GM23248 (cell line): Measurements from ENCODE around the gene GNB5. TPM values are rescaled to one million over a fixed set of nuclear protein-coding genes. Genes with fewer than 3 reads are reported as not detected.
A peak's percentile ranks its signal among the peaks of the same experiment; 100 is the strongest.

Experiments
- DNase-seq: peaks from one replicate; pipeline ENCODE4 v3.0.0-alpha.2; 2015
- H2AFZ ChIP-seq: fragments of 200-600 bp; sonication (generic); 2 replicates; pipeline ENCODE4 v1.6.1; 2016; ENCODE audit warnings: antibody characterized with exemption
- H3F3A ChIP-seq: fragments of 200-600 bp; sonication (generic); 2 replicates; pipeline ENCODE4 v1.6.1; 2016; ENCODE audit warnings: mild to moderate bottlenecking, antibody characterized with exemption, mixed run types; ENCODE audit not compliant: insufficient read depth
- H3K27ac ChIP-seq: fragments of 200-600 bp; sonication (generic); 2 replicates; pipeline ENCODE4 v1.5.1; 2016; ENCODE audit warnings: mild to moderate bottlenecking
- H3K27me3 ChIP-seq: fragments of 200-600 bp; sonication (generic); replicated peaks from 2 replicates; pipeline ENCODE4 v1.6.1; 2016; ENCODE audit warnings: mild to moderate bottlenecking; ENCODE audit not compliant: insufficient read depth
- H3K36me3 ChIP-seq: fragments of 200-600 bp; sonication (generic); 2 replicates; pipeline ENCODE4 v1.6.1; 2016; ENCODE audit warnings: low read depth, mild to moderate bottlenecking
- H3K4me1 ChIP-seq: fragments of 200-600 bp; sonication (generic); 2 replicates; pipeline ENCODE4 v1.6.1; 2016; ENCODE audit warnings: mild to moderate bottlenecking; ENCODE audit not compliant: insufficient read depth
- H3K4me2 ChIP-seq: fragments of 200-600 bp; sonication (generic); one replicate; pipeline ENCODE4 v1.6.1; 2016; ENCODE audit warnings: mild to moderate bottlenecking; ENCODE audit not compliant: unreplicated experiment
- H3K4me3 ChIP-seq: fragments of 200-600 bp; sonication (generic); 2 replicates; pipeline ENCODE4 v1.5.1; 2016; ENCODE audit warnings: mild to moderate bottlenecking
- H3K79me2 ChIP-seq: fragments of 200-600 bp; sonication (generic); 2 replicates; pipeline ENCODE4 v1.6.1; 2016; ENCODE audit warnings: mild to moderate bottlenecking; ENCODE audit not compliant: insufficient read depth
- H3K9ac ChIP-seq: fragments of 200-600 bp; sonication (generic); 2 replicates; pipeline ENCODE4 v1.6.1; 2016; ENCODE audit warnings: mild to moderate bottlenecking
- H3K9me2 ChIP-seq: fragments of 200-600 bp; sonication (generic); 2 replicates; pipeline ENCODE4 v1.6.1; 2016; ENCODE audit warnings: mixed run types, mild to moderate bottlenecking, moderate library complexity; ENCODE audit not compliant: insufficient read depth
- H3K9me3 ChIP-seq: fragments of 200-600 bp; sonication (generic); one replicate; pipeline ENCODE4 v1.6.1; 2017; ENCODE audit warnings: low read depth
- H4K20me1 ChIP-seq: fragments of 200-600 bp; sonication (generic); 2 replicates; pipeline ENCODE4 v1.6.0; 2016; ENCODE audit not compliant: insufficient read depth
- EZH2 ChIP-seq: fragments of 200-600 bp; sonication (generic); IDR thresholded peaks from 2 replicates; pipeline ENCODE4 v1.6.1; 2018; ENCODE audit warnings: antibody characterized with exemption, mild to moderate bottlenecking; ENCODE audit not compliant: insufficient read depth, poor library complexity, severe bottlenecking
- EZH2phosphoT487 ChIP-seq: fragments of 200-600 bp; sonication (generic); IDR thresholded peaks from 2 replicates; pipeline ENCODE4 v1.6.1; 2018; ENCODE audit warnings: antibody characterized with exemption, moderate library complexity, mild to moderate bottlenecking, low read depth; ENCODE audit not compliant: insufficient read depth
- WGBS, 2 experiments: methylation state at CpG; one replicate each; pipeline ENCODE4 v1.1.6; 2015 to 2017; ENCODE audit warnings: low lambda C conversion rate in 2 of 2, low coverage in 1 of 2; ENCODE audit errors: missing lambda C conversion rate in 2 of 2; 5-methylcytosine and 5-hydroxymethylcytosine counted together
- in situ Hi-C: fragments of 300-500 bp; cut with MboI; formaldehyde crosslinking; loops from 2 replicates; pipeline ENCODE4 v1.15.0; 2020
- polyA plus RNA-seq: library from polyadenylated mRNA; unstranded; fragments of >200 nt; fragmentation: Nextera tagmentation; extraction: Ambion mirVana; gene quantifications from 2 replicates; pipeline ENCODE4 v1.2.1, GENCODE V29; 2016
- total RNA-seq: library from RNA; depleted of rRNA; stranded (reverse); fragments of >200 nt; shearing (Covaris generic); gene quantifications from 2 replicates; pipeline ENCODE4 v1.2.3, GENCODE V29; 2014

GNB5 gene
- total and polyA plus RNA-seq, 2 experiments from 2014 or later: 39.9 to 42.8 TPM

DNA sequence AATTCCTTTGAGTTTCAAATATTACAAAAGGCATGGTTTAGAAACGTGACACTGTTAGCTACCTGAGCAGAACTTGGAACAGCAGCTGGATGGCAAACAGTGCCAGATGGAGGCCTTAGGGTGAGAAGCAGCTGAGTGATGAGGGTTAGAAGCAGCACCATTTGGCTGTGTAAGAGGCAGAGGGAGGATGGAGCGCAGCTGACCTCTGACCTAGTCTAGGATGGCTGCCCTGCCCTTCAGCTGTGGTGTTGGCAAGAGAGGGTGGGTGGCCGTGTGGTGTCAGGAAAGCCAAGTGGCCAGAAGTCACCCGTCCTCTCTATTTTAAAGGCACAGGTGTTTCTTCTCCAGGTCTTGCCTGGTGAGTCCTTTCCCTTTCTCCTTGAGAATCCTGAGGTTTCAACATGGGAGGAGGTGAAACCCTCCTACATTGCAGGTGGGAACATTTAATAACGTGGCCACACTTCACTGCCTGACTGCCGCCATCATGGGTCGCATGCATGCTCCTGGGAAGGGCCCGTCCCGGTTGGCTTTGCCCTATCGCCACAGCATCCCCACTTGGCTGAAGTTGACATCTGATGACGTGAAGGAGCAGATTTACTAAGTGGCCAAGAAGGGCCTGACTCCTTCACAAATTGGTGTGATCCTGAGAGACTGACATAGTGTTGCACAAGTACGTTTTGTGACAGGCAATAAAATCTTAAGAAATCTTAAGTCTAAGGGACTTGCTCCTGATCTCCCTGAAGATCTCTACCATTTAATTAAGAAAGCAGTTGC lies 96.2 kb downstream of the GNB5 start:
- Histone ChIP-seq H3K27ac (peak overlapping the region; percentile 96), H3K9me2 (no peaks in the 10 kb centered on the region), H3K36me3 (no peaks in the 10 kb centered on the region; the same call in 1 of the 2 replicates), H3K79me2 (no peaks in the 10 kb centered on the region), H2AFZ (no peak overlapping the region), H4K20me1 (no peaks in the 10 kb centered on the region), H3K9ac (peak overlapping the region; percentile 75), H3K9me3 (no peaks in the 10 kb centered on the region), H3F3A (peaks cover 39% of the 10 kb centered on the region), H3K27me3 (no peaks in the 10 kb centered on the region), H3K4me1 (peaks cover 33% of the 10 kb centered on the region), H3K4me2 (peak overlapping the region; percentile 66), H3K4me3 (peak overlapping the region; percentile 34; the same call in 1 of the 2 replicates)
- 12 to 19% methylated on average over 12 of the region's 12 CpGs for WGBS, 2 experiments
- TF ChIP-seq EZH2 (no peak), EZH2phosphoT487 (no peak)
- peak; percentile 63 for DNase-seq
- in situ Hi-C loops: no loop called here

GRCh38 chr15:52093539-52094510 lies 97.4 kb downstream of the GNB5 start:
- Histone ChIP-seq H3K36me3 (no peaks in the 10 kb centered on the region; the same call in 1 of the 2 replicates), H3K27ac (peak overlapping the region; percentile 96), H4K20me1 (no peaks in the 10 kb centered on the region), H2AFZ (peak overlapping the region; percentile 33), H3K4me2 (peak overlapping the region; percentile 66), H3K79me2 (no peaks in the 10 kb centered on the region), H3F3A (peaks cover 39% of the 10 kb centered on the region), H3K27me3 (no peaks in the 10 kb centered on the region), H3K9ac (peak overlapping the region; percentile 75), H3K9me2 (no peaks in the 10 kb centered on the region), H3K4me3 (peak overlapping the region; percentile 27), H3K4me1 (peaks cover 33% of the 10 kb centered on the region), H3K9me3 (no peaks in the 10 kb centered on the region)
- DNase-seq: peak; percentile 97
- WGBS, 2 experiments: 3 to 4% methylated on average over 12 of the region's 12 CpGs
- TF ChIP-seq EZH2 (no peak), EZH2phosphoT487 (0 out of 2 replicates have a peak, but pooled peaks have one; percentile 41)
- in situ Hi-C loops: no loop called here

DNA sequence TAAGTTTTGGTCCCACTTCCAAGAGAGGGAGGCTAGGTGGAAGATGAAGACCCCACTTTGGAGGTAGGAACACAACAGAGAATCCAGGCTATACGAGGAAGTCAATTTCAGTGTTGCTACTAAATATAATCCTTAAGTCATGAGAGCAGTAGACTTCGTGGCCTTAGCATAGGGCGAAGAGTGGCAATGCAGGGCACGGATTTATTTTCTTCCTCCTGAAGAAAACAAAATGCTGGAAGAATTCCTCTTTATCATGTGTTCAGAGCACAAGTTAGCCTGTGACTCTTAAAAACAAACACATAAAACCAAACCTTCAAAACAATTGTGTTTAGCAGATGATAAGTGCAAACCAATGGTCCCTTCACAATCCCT lies 98.0 kb downstream of the GNB5 start:
- Histone ChIP-seq H3K4me3 (peak overlapping the region; percentile 27), H3K27ac (peak overlapping the region; percentile 96), H2AFZ (peak overlapping the region; percentile 33), H3K9me3 (no peaks in the 10 kb centered on the region), H3F3A (peaks cover 39% of the 10 kb centered on the region), H3K9me2 (no peaks in the 10 kb centered on the region), H3K79me2 (no peaks in the 10 kb centered on the region), H4K20me1 (no peaks in the 10 kb centered on the region), H3K4me2 (peak overlapping the region; percentile 66), H3K9ac (peak overlapping the region; percentile 75), H3K4me1 (peaks cover 33% of the 10 kb centered on the region), H3K27me3 (no peaks in the 10 kb centered on the region), H3K36me3 (no peaks in the 10 kb centered on the region; the same call in 1 of the 2 replicates)
- no peak for DNase-seq
- in situ Hi-C loops: no loop called here
- 13 to 19% methylated on average over 4 of the region's 4 CpGs for WGBS, 2 experiments
- TF ChIP-seq EZH2 (no peak), EZH2phosphoT487 (no peak)

- in situ Hi-C loops: no loop called here
- Histone ChIP-seq H3K36me3 (no peaks in the 10 kb centered on the region; the same call in 1 of the 2 replicates), H3K4me2 (no peak overlapping the region), H3K4me1 (peaks cover 28% of the 10 kb centered on the region), H4K20me1 (no peaks in the 10 kb centered on the region), H3K79me2 (no peaks in the 10 kb centered on the region), H3K27ac (no peak overlapping the region), H3K9ac (no peak overlapping the region), H3F3A (peaks cover 26% of the 10 kb centered on the region), H3K9me2 (no peaks in the 10 kb centered on the region), H2AFZ (no peak overlapping the region), H3K9me3 (no peaks in the 10 kb centered on the region), H3K4me3 (no peak overlapping the region), H3K27me3 (no peaks in the 10 kb centered on the region)
- no peak for TF ChIP-seq EZH2phosphoT487
- no peak for TF ChIP-seq EZH2
- no peak for DNase-seq
Measured at GRCh38 chr15:52090193-52090592, 101.0 kb downstream of the GNB5 start.
